HL-60/S4 treated with phorbol 12-myristate 13-acetate at 8.2 ng/mL for 4 days and 3 days (cell line): ENCODE measurements around the gene STRIP1.

Source experiments
- in situ Hi-C: fragments of 300-500 bp; cut with MboI; formaldehyde crosslinking; loops from 2 replicates; pipeline ENCODE4 v1.15.0; 2022; ENCODE audit warnings: low sequenced_read_pairs

The STRIP1 gene

GRCh38 chr1:110049801-110050601 is 15.6 kb downstream of the STRIP1 start:
- in situ Hi-C loops = no loop called here

- in situ Hi-C loops = no loop called here
Observed at GRCh38 chr1:110050602-110051261, 16.3 kb downstream of the STRIP1 start.

- in situ Hi-C loops = no loop called here
Observed at GRCh38 chr1:110051262-110051648, 16.8 kb downstream of the STRIP1 start.

- in situ Hi-C loops = no loop called here
Observed at GRCh38 chr1:110053552-110054428, 19.4 kb downstream of the STRIP1 start.

- in situ Hi-C loops = no loop called here
Observed at GRCh38 chr1:110055493-110056284, 21.3 kb downstream of the STRIP1 start.

GRCh38 chr1:110056285-110056683 is 21.9 kb downstream of the STRIP1 start:
- in situ Hi-C loops = no loop called here

- in situ Hi-C loops = no loop called here
Observed at GRCh38 chr1:110056776-110057175, 22.4 kb downstream of the STRIP1 start.

GRCh38 chr1:110057963-110058518 is 23.6 kb downstream of the STRIP1 start:
- in situ Hi-C loops = no loop called here

- in situ Hi-C loops = no loop called here
Observed at GRCh38 chr1:110058591-110058990, 24.2 kb downstream of the STRIP1 start.

- in situ Hi-C loops = no loop called here
Observed at GRCh38 chr1:110059133-110059863, 24.9 kb downstream of the STRIP1 start.

GRCh38 chr1:110060034-110060661 is 25.7 kb downstream of the STRIP1 start:
- in situ Hi-C loops = no loop called here

GRCh38 chr1:110060662-110061060 is 26.2 kb downstream of the STRIP1 start:
- in situ Hi-C loops = no loop called here

- in situ Hi-C loops = no loop called here
Observed at GRCh38 chr1:110061341-110061740, 26.9 kb downstream of the STRIP1 start.

- in situ Hi-C loops = no loop called here
Observed at GRCh38 chr1:110062612-110063011, 28.2 kb downstream of the STRIP1 start.

GRCh38 chr1:110063781-110064180 is 29.4 kb downstream of the STRIP1 start:
- in situ Hi-C loops = no loop called here

- in situ Hi-C loops = no loop called here
Observed at GRCh38 chr1:110064576-110065337, 30.3 kb downstream of the STRIP1 start.

- in situ Hi-C loops = no loop called here
Observed at GRCh38 chr1:110065841-110066240, 31.4 kb downstream of the STRIP1 start.

GRCh38 chr1:110067479-110067892 is 33.1 kb downstream of the STRIP1 start:
- in situ Hi-C loops = no loop called here
